Measurements from ENCODE around the gene GPR143.

Gene GPR143

DNA sequence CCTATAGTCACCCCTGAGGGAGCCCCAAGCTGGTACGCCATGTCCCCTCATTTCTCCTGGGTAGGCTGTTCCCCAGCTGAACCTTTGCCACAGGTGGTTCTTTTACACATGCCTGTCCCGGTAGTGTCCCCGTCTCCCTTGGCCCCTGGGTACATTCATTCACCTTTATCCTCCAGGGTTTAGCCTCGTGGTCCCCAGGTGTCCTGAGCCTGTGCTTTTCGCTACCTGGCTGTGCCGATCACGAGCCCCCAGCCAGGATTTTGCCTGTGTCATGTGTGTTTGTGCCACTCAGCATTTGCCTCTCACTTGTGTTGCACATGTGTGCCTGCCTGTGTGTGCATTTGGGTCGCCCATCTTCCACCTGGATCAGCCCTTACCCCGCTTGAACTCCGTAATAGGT, 57.6 kb downstream of the GPR143 start:
- DNase-seq (ENCODE audit: low read depth in 2 of 2), result no peak

DNA sequence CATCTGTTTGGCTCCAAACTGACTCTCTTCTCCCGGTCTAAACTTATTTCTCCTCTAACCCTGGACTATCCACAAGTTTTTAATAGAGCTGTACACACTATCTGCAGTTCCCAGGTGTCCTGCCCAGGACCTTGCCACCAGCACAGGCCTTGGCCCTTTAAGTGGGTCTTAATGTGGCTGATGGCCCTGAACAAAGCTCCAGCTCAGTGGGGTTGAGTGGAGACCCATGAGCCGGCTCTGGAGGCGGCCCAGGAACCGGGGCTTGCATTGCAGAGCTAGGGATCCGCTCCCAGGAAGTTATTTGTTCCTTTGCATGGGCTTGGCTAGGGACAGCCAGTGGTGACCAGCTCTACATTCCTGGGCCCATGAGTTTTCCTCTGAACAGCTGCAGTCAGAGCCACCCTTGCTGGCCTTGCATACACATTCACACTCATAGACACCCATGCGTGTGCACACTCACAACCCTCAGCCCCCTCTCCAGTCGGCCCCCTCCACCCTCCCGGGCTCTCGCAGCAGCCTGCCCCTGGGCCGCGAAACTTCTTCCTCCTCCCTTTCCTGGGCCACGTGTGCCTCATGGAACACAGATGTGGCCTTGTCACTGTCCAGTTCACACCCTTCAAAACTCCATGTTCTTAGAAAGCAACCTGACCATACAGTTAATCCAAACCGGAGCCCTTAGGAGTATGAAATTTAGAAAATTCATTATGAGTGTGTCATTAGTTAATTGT, 58.2 kb downstream of the GPR143 start:
- no peak for DNase-seq (ENCODE audit: low read depth in 2 of 2)

DNA sequence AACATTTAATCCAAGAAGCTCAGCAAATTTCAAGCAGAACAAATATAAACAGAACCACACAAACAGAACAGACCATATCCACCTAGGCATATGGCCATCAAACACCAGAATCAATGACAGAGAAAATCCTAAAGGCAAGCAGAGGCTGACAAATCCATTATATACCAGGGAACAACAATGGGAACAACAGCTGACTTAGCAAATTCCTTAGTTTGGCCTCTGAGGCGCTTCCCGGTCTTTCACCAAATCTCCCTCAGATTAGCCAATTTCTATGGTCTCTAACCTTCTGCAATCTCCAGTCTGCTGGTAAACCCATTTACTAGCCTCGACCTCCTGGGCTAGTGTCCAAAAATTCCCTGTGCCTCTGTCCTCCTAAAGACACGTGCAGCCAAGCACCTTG, 59.2 kb downstream of the GPR143 start:
- no peak for DNase-seq (ENCODE audit: low read depth in 2 of 2)

DNA sequence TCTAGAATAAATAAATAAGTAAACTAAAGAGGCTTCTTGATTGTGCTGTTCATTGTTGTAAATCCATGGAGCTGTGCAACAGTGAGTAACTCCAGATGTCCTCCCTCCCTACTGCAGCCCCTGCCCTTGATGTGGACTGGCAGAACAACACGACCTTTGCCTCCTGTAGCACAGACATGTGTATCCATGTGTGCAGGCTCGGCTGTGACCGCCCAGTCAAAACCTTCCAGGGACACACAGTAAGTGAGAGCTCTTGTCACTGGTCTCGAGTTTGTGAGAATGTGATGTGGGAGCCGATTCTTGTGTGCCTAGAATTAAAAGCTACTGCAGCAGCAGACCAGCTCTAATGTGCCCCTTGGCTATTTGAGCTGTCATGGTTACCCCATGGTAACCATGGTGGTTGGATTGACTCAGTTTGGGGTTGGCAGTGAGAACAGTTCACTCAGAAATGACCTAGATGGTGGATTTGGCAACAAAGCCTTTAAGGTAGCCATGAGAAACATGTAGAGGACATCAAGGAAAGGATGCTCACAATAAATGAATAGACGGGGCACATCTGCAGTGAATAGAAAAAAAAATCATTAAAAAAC, 60.7 kb downstream of the GPR143 start:
- no peak for DNase-seq (ENCODE audit: low read depth in 2 of 2)

DNA sequence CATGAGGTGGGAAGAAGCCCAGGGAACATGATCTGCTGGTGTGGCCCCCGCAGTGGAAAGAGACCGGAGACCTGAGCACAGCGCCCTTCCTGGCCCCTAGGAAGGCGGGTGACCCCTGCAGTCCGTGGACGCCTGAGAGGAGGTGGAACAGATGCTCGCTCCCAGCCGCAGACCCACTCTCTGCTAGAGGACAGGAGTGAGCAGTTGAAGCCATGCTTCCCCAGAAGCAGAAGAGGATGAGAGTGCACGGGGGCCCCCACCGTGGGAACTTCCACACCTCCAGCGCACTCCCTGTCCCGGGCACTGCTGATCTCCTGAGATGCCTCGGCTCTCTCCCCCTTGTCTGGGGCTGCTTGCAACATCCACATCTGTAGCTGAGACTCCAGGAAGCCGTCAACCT, 62.2 kb downstream of the GPR143 start:
- no peak for DNase-seq (ENCODE audit: low read depth in 2 of 2)

DNA sequence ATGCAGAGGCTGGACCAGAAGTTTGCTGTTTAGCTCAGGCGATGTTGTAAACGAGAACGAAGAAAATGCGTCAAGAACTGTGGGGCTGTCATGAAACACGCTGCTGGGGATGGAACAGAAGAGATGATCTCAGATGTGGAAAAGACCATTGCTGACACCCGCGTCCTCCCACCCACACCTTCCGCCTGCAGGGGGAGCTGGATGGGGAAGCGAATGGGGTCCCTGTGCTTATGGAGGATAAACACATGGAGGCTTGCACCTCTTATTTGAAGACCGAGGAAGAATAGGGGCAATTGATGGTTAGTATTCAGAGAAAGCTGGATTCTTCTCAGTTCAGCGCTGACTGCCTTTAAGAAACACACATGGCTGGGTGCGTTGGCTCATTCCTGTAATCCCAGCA, 63.9 kb downstream of the GPR143 start:
- DNase-seq (ENCODE audit: low read depth in 2 of 2), result no peak

DNA sequence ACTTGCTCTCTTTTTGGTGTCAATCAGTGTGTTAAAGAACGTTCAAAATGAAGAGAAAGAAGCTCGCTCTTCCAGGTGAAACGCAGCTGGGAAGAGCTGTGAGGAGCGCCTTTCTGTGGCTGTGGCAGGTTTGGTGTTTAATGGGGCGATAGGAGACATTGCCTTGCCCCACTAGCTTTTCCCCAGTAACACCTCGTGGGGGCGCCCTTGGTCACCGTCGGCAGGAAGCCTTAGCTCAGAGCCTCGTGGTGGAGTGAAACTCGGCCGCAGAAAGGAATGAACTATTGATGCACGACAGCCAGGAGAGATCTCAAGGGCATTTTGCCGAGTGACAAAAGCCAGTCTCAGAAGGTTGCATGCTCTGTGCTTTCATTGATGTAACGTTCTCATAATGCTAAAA, 65.1 kb downstream of the GPR143 start:
- no peak for DNase-seq (ENCODE audit: low read depth in 2 of 2)

DNA sequence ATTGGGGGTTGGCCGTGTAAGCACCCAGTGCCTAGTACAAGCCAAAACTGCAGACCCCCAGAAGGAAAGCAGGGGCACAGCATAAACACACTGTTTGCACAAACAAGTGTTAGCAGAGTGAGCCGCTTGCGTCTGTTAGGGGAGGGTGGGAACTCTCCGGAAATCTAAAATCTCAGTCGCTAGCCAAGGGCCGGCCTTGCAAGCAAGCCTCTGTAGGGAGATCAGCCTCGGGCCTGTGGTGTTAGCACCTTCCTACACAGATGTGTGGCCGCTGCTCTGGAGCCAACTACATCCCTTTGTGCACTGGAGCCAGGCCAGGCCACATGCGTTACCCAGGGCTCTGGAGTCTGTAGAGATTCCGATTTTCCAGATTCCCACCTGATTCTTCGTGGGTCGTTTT, 67.1 kb downstream of the GPR143 start:
- DNase-seq (ENCODE audit: low read depth in 2 of 2), result no peak

DNA sequence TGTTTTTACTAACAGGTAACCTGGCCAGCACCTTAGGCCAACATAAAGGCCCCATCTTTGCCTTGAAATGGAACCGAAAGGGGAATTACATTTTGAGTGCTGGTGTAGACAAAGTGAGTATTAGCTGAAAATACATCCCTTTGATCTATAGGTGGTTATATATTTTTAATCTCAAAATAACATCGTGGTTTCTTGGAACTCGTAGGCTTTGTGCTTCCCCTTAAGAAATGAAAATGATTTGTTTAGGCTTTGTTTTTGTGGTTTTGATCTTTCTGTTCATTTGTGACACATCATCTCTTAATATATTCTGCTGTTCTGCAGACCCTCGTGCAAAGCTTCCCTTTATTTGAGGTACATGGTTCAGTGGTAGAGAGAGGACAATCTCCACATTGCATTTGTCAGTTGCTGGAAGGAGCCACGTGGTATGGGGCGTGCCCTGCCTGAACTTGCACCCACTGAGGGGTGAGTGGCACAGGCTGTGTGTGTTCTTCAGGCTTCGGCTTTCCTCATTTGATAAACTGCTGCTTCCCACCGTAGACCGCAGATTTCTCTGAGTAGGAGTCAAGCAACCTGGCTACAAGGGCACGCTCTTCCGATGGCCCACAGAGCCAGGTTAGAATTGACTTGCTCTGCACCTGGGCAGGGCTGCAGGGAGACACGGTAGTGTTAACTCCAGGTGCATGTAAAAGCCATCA, 72.2 kb downstream of the GPR143 start:
- no peak for DNase-seq (ENCODE audit: low read depth in 2 of 2)

DNA sequence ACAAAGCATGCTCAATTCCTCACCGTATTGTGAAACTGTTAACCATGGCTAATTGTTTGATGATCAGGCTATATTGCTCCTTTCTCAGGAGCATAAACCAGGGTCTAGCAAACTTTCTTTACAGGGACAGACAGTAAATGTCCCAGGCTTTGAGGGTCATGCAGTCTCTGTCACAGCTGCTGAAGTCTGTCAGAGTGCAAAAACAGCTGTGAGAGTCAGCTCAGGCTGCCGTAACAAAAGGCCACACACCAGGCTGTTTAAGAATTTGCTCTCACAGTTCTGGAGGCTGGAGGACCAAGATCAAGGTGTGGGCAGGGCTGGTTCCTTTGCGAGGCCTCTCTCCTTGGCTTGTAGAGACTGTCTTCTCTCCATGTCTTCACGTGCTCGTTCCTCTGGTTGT, 75.6 kb downstream of the GPR143 start:
- DNase-seq (ENCODE audit: low read depth in 2 of 2), result no peak

DNA sequence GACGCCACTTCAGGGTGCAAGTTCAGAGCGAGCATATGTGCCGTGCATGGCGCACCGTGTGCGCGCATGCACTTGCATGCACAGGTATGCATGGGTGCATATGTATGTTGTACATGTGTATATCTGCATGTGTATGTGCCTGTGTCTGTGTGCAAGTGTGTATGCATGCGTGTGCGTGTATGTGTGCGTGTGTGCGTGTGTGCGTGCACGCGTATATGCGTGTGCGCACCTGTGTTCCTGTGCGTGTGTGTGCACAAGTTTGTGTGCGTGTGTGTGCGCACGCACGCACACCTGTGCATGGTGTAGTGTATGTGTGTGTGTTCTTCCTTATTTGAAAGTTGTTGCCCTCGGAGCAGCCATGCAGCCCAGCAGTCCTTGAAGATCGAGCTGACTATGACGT, 76.8 kb downstream of the GPR143 start:
- DNase-seq (ENCODE audit: low read depth in 2 of 2), result no peak

DNA sequence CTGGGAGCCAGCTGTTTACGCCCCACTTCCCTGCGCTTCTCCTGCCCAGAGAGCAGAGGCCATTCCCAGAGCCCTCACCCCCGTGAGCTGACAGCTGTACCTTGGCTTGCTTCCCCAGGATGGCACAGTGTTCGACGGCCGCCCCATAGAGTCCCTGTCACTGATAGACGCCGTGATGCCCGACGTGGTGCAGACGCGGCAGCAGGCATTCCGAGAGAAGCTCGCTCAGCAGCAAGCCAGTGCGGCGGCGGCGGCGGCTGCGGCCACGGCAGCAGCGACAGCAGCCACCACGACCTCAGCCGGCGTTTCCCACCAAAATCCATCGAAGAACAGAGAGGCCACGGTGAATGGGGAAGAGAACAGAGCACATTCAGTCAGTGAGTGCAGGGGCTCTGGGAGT, 77.7 kb downstream of the GPR143 start:
- no peak for DNase-seq (ENCODE audit: low read depth in 2 of 2)

DNA sequence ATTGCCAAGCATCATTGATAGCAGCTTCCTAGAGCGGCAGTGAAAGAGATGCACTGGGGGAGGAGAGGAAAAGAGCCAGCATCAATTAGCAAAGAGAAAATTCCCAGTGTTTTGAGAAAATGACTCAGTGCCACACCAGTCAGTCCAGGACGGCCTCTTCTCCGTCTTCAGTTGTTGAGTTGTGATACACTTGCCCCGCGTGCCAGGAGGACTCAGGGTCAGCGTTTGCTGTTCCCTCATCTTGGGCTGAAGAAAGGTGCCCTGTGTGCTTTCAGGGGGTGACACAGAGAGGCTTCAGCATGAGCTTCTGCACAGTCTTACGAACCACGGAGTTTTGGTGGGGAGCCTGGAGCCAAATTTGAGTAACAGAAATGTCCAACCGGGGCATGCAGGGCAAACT, 82.3 kb downstream of the GPR143 start:
- DNase-seq (ENCODE audit: low read depth in 2 of 2), result no peak

DNA sequence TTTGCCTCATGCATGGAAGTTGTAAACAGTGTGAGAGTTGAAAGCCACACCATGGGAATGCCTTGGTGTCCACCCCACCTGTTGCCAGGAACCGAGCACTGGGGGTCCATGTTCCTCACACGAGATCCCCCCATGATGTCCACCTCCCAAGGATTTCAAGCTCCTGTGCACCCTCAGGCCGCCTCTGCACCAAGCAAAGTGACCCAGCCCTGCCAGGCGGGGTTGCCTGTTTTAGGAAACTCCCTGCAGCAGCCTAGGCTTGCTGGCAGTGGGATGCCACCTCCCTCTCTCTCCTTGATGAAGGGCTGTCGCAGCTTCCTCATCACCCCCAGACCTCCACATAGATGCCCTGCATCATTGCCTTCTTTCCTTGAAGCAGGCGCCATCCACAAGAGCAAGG, 82.8 kb downstream of the GPR143 start:
- DNase-seq (ENCODE audit: low read depth in 2 of 2), result no peak

DNA sequence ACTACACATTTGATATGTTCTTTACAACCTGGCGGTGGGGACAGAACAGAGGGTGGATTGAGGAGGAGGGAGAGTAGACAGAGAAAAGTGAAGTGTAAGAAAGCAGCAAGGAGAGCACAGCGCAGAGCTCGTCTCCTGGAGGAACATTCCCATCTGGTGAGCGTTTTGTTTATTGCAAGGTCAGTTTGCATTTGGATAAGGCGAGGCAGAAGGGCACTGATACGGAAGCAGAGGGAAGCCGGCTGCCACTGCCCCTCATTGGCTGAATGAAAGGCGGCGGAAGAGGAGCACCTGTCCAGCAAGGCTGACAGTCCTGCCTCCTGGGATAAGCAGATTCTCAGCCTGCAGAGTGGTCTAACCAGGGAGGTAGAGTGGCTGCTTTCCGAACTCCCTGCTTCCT, 83.2 kb downstream of the GPR143 start:
- no peak for DNase-seq (ENCODE audit: low read depth in 2 of 2)

DNA sequence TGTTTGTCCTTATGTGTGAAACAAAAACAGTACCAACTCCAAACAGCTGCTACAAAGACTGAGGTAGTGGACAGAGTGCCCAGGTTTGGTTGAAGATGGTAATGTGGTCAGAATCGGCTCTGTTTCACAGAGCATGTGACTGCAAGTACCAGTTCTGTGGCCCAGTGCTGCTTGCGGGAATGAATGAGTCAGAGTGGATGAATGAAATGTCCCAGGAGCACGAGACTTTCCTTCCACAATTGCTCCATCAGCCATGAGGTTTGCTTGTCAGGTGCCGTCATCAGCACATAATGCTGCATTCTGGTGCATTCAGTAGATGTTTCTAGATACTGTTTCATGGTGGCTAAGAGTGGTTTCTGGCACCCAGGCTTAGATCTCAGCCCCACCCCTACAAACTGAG, 84.2 kb downstream of the GPR143 start:
- DNase-seq (ENCODE audit: low read depth in 2 of 2), result no peak

DNA sequence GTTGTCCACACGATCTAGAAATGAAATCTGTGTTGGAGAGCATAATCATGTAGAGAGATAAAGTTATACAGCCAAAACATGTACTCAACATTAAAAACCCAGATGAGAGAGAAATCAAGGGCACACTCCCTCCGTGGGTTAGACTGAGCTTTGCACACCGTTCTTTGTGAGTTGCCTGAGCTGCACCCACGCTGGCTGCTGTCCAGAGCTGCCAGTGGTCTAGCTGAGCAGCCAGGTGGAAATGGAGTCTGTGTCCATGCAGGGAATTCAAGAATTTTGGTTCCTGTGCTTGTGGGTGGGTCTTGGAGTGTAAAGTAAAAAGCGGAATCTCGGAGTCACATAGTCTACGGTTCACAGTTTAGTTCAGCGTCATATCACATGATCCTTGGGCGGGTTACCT, 84.6 kb downstream of the GPR143 start:
- no peak for DNase-seq (ENCODE audit: low read depth in 2 of 2)

DNA sequence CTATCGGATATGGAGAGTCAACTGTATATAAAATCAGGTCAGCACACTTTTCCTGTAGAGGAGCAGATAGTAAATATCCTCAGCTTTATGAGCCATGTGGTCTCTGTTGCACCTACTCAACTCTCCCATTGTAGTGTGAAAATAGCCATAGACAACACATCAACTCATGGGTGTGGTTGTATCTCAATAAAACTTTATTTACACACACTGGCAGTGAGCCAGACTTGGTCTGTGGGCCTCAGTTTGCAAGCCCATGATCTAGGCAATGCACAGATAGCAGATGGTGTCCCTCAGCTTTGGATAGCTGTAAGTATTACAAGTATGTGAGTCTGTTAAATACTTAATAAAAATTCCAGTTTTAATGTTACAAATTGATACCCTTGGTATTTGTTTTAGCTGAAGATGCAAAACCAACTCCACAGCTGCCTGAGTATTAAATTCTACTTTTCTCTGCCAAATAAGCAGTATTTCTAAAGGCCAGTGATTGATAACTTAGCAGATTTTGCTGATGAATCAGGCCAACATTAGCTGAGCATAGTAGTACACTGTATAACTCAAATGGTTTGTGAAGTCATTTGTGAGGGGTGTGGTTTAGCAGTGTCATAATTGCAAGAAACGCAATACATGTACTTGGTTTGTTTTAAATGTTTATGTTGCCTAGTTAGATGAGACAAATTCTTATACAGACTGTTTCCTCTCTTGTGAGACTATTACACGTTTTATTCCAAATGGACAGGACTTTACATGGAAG, 87.3 kb downstream of the GPR143 start:
- no peak for DNase-seq (ENCODE audit: low read depth in 2 of 2)

DNA sequence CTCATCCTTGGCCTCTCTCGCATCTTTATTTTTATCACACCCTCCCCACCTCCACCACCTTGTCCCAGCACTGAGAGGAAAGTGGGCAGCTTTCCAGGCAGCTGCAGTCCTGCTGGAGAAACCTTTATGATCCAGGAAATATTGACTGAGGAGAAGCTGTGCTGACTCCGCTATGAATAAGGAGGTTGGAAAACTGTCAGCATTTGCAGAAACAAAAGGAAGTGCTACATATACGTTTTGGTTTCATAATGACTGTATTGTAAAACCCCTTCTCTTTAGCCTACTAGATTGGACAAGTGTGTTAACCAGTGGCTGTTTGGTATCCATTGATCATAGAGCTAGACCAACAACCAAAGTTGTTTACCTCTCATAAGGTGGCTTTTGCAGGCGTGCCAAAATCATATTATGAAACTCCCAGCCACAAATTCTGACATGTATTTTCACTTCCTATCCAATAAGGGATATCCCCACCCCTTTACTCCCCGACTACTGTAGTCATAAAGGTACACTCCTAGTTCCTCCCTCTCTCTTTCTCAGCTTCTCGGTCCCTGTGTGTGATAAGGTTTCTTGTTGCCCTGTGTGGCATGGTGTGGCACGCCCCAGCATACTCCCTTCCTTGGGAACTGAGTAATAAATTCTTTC, 88.4 kb downstream of the GPR143 start:
- no peak for DNase-seq (ENCODE audit: low read depth in 2 of 2)

DNA sequence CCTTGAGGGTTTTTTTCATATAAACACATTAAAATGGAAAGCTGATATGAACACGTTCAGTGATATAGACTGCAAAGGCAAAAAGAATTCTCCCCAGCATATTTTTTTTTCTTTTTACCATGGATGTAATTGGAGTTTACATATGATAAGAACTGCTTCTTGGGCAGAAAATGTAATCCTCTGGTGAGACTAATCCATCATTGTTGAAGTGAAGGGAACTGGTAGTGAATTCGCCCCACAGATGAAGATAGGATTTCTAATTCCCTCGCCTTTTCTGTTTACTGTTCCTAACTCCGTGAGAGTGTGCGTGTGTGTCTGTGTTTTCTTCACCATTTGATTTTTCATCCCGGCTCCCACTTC, 88.9 kb downstream of the GPR143 start:
- no peak for DNase-seq (ENCODE audit: low read depth in 2 of 2)

DNA sequence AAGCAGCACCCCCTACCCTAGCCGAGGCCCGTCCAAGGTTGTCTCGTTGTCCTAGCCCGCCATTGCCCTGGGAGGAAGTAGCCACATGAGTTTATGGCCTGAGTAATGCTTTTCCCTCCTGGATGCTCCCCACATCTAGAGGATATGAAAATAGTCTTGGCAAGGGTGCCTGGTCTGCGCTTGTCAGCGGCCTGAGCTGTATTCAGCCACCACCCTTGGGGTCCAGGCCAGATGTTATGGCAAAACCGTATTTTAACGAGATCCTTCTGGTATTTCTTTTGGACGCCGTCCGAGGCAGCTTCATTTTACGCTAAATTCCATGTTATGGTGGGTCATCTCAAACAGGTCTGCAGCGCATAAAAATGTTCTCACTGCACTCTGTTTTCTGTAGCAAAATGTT, 89.3 kb downstream of the GPR143 start:
- no peak for DNase-seq (ENCODE audit: low read depth in 2 of 2)
